Subcutaneous abdominal adipose tissue (tissue), 5 donors: ENCODE measurements around the gene MYO16.
"Not testable (repeated sequence)": the region's sequence is repeated elsewhere in the genome, so short reads cannot be mapped to it uniquely, and the experiment has no call there.

Experiments
- H3K27ac ChIP-seq: one replicate; pipeline ENCODE4 v1.7.0; 2013; ENCODE audit warnings: low read depth, mild to moderate bottlenecking, inconsistent platforms, low read length, moderate library complexity
- H3K27me3 ChIP-seq, 5 donors: one replicate each; pipeline ENCODE4 v1.7.0; 2013; ENCODE audit warnings: low read length in 5 of 5, inconsistent platforms in 1 of 5; ENCODE audit not compliant: control insufficient read depth in 5 of 5, insufficient read depth in 4 of 5
- H3K36me3 ChIP-seq, 5 donors: one replicate each; pipeline ENCODE4 v1.7.0; 2013; ENCODE audit warnings: low read length in 5 of 5; ENCODE audit not compliant: control insufficient read depth in 5 of 5, insufficient read depth in 5 of 5
- H3K4me1 ChIP-seq, 5 donors: one replicate each; pipeline ENCODE4 v1.7.0; 2013; ENCODE audit warnings: low read length in 5 of 5, mild to moderate bottlenecking in 3 of 5, moderate library complexity in 1 of 5; ENCODE audit not compliant: control insufficient read depth in 5 of 5, insufficient read depth in 5 of 5
- H3K4me3 ChIP-seq, 5 donors: one replicate each; pipeline ENCODE4 v1.7.0; 2013; ENCODE audit warnings: low read length in 5 of 5, low read depth in 1 of 5
- H3K9ac ChIP-seq, 5 donors: one replicate each; pipeline ENCODE4 v1.7.0; 2013; ENCODE audit warnings: low read length in 5 of 5, mild to moderate bottlenecking in 4 of 5, moderate library complexity in 3 of 5
- H3K9me3 ChIP-seq, 5 donors: one replicate each; pipeline ENCODE4 v1.7.0; 2013; ENCODE audit warnings: low read length in 5 of 5; ENCODE audit not compliant: control insufficient read depth in 5 of 5
- donor health status: healthy.
- donor health status: healthy.
- donor health status: healthy.
- donor health status: healthy.
- donor health status: healthy.

The MYO16 gene

GRCh38 chr13:109207622-109208021 is 578.2 kb downstream of the MYO16 start:
- Histone ChIP-seq H3K9me3 (no peaks in the 10 kb centered on the region), H3K9ac (no peak overlapping the region), H3K27me3 (no peaks in the 10 kb centered on the region), H3K27ac (no peak overlapping the region), H3K4me1 (peaks cover 0 to 3% (median 0%) of the 10 kb centered on the region in 5 donors), H3K36me3 (peaks cover 0 to 3% (median 0%) of the 10 kb centered on the region in 5 donors), H3K4me3 (no peak overlapping the region)

GRCh38 chr13:109208522-109208921 is 579.1 kb downstream of the MYO16 start:
- H3K27me3 ChIP-seq: no peaks in the 10 kb centered on the region

GRCh38 chr13:109209526-109209925 is 580.1 kb downstream of the MYO16 start:
- Histone ChIP-seq H3K27ac (no peak overlapping the region), H3K9me3 (no peaks in the 10 kb centered on the region), H3K4me3 (no peak overlapping the region), H3K27me3 (no peaks in the 10 kb centered on the region), H3K9ac (no peak overlapping the region), H3K36me3 (peaks cover 0 to 3% (median 0%) of the 10 kb centered on the region in 5 donors), H3K4me1 (peaks cover 0 to 3% (median 0%) of the 10 kb centered on the region in 5 donors)

More at GRCh38 chr13:109208522-109208921, 579.1 kb downstream of the MYO16 start:
- H3K9ac ChIP-seq: no peak overlapping the region
- H3K9me3 ChIP-seq: no peaks in the 10 kb centered on the region
- H3K4me3 ChIP-seq: no peak overlapping the region
- peaks cover 0 to 3% (median 0%) of the 10 kb centered on the region in 5 donors for H3K4me1 ChIP-seq
- H3K36me3 ChIP-seq: peaks cover 0 to 3% (median 0%) of the 10 kb centered on the region in 5 donors
- no peak overlapping the region for H3K27ac ChIP-seq

GRCh38 chr13:109211616-109212015 is 582.2 kb downstream of the MYO16 start:
- H3K36me3 ChIP-seq: peaks cover 0 to 3% (median 0%) of the 10 kb centered on the region in 5 donors
- no peaks in the 10 kb centered on the region for H3K9me3 ChIP-seq
- peaks cover 0 to 3% (median 0%) of the 10 kb centered on the region in 5 donors for H3K4me1 ChIP-seq
- no peak overlapping the region for H3K27ac ChIP-seq
- H3K9ac ChIP-seq: no peak overlapping the region
- no peaks in the 10 kb centered on the region for H3K27me3 ChIP-seq
- H3K4me3 ChIP-seq: no peak overlapping the region

GRCh38 chr13:109212650-109213049 is 583.2 kb downstream of the MYO16 start:
- Histone ChIP-seq H3K36me3 (no peaks in the 10 kb centered on the region), H3K27me3 (no peaks in the 10 kb centered on the region), H3K9me3 (no peaks in the 10 kb centered on the region), H3K9ac (no peak overlapping the region), H3K4me1 (peaks cover 0 to 3% (median 0%) of the 10 kb centered on the region in 5 donors), H3K4me3 (no peak overlapping the region), H3K27ac (no peak overlapping the region)

- no peak overlapping the region for H3K27ac ChIP-seq
- H3K36me3 ChIP-seq: no peaks in the 10 kb centered on the region
- peaks cover 0 to 3% (median 0%) of the 10 kb centered on the region in 5 donors for H3K4me1 ChIP-seq
- no peaks in the 10 kb centered on the region for H3K27me3 ChIP-seq
- H3K9ac ChIP-seq: no peak overlapping the region
- no peak overlapping the region for H3K4me3 ChIP-seq
- H3K9me3 ChIP-seq: no peaks in the 10 kb centered on the region
These were observed 584.3 kb downstream of the MYO16 start for GRCh38 chr13:109213714-109214113.

- Histone ChIP-seq H3K4me1 (peaks cover 0 to 3% (median 0%) of the 10 kb centered on the region in 5 donors), H3K9me3 (no peaks in the 10 kb centered on the region), H3K36me3 (no peaks in the 10 kb centered on the region), H3K27me3 (no peaks in the 10 kb centered on the region), H3K27ac (no peak overlapping the region), H3K9ac (no peak overlapping the region), H3K4me3 (no peak overlapping the region)
These were observed 585.0 kb downstream of the MYO16 start for GRCh38 chr13:109214393-109214792.

- Histone ChIP-seq H3K9me3 (no peaks in the 10 kb centered on the region), H3K4me3 (no peak overlapping the region), H3K27ac (no peak overlapping the region), H3K36me3 (no peaks in the 10 kb centered on the region), H3K9ac (no peak overlapping the region), H3K4me1 (peaks cover 0 to 3% (median 0%) of the 10 kb centered on the region in 5 donors), H3K27me3 (no peaks in the 10 kb centered on the region)
These were observed 586.0 kb downstream of the MYO16 start for GRCh38 chr13:109215377-109215776.

GRCh38 chr13:109217510-109217909 is 588.1 kb downstream of the MYO16 start:
- H3K4me3 ChIP-seq, H3K9me3 ChIP-seq, H3K27me3 ChIP-seq, H3K9ac ChIP-seq, H3K27ac ChIP-seq, H3K36me3 ChIP-seq, H3K4me1 ChIP-seq: not testable (repeated sequence)

- Histone ChIP-seq H3K9ac (no peak overlapping the region), H3K27me3 (no peaks in the 10 kb centered on the region), H3K27ac (no peak overlapping the region), H3K4me1 (no peaks in the 10 kb centered on the region), H3K4me3 (no peak overlapping the region), H3K36me3 (no peaks in the 10 kb centered on the region), H3K9me3 (peaks cover 0 to 23% (median 14%) of the 10 kb centered on the region in 5 donors)
These were observed 591.2 kb downstream of the MYO16 start for GRCh38 chr13:109220631-109221030.

GRCh38 chr13:109224033-109224432 is 594.6 kb downstream of the MYO16 start:
- H3K9me3 ChIP-seq: peaks cover 0 to 29% (median 20%) of the 10 kb centered on the region in 5 donors
- no peak overlapping the region for H3K4me3 ChIP-seq
- no peaks in the 10 kb centered on the region for H3K27me3 ChIP-seq
- H3K9ac ChIP-seq: no peak overlapping the region
- H3K36me3 ChIP-seq: no peaks in the 10 kb centered on the region
- H3K4me1 ChIP-seq: no peaks in the 10 kb centered on the region
- H3K27ac ChIP-seq: no peak overlapping the region
